Esophagus (tissue), 2 donors: ENCODE results near the gene SPACA4. TPM values are rescaled to one million over a fixed set of nuclear protein-coding genes. Genes with fewer than 3 reads are reported as not detected.

ENCODE experiments used
- H3K27ac ChIP-seq, 2 donors: one replicate each; pipeline ENCODE4 v1.5.1; 2013; ENCODE audit warnings: low read depth in 2 of 2, mild to moderate bottlenecking in 2 of 2, inconsistent platforms in 1 of 2, low read length in 1 of 2, moderate library complexity in 1 of 2
- H3K27me3 ChIP-seq, 2 donors: one replicate each; pipeline ENCODE4 v1.6.1; 2013; ENCODE audit warnings: low read length in 2 of 2, control low read depth in 1 of 2, mild to moderate bottlenecking in 1 of 2; ENCODE audit not compliant: insufficient read depth in 2 of 2, control insufficient read depth in 1 of 2
- H3K36me3 ChIP-seq, 2 donors: one replicate each; pipeline ENCODE4 v1.6.1; 2013; ENCODE audit warnings: low read length in 1 of 2; ENCODE audit not compliant: control insufficient read depth in 2 of 2, insufficient read depth in 2 of 2
- H3K4me1 ChIP-seq, 2 donors: one replicate each; pipeline ENCODE4 v1.6.1; 2013; ENCODE audit warnings: low read length in 1 of 2; ENCODE audit not compliant: control insufficient read depth in 2 of 2, insufficient read depth in 2 of 2
- H3K4me3 ChIP-seq, 2 donors: one replicate each; pipeline ENCODE4 v1.5.1; 2013; ENCODE audit warnings: low read length in 2 of 2, mild to moderate bottlenecking in 2 of 2, low read depth in 1 of 2, moderate library complexity in 1 of 2
- H3K9me3 ChIP-seq, 2 donors: one replicate each; pipeline ENCODE4 v1.6.1; 2013; ENCODE audit warnings: mild to moderate bottlenecking in 2 of 2, low read depth in 1 of 2, low read length in 1 of 2, moderate library complexity in 1 of 2; ENCODE audit not compliant: control insufficient read depth in 2 of 2, insufficient read depth in 1 of 2
- WGBS, 2 donors: extraction: QIAGEN DNeasy Blood & Tissue Kit; methylation state at CpG; one replicate each; pipeline ENCODE4 v1.1.7; 2013; 5-methylcytosine and 5-hydroxymethylcytosine counted together
- polyA plus RNA-seq, 2 donors: library from polyadenylated mRNA; stranded (reverse); fragments of 200-250 nt; gene quantifications; one replicate each; pipeline ENCODE4 v1.2.3, GENCODE V29; 2013
- donor health status: healthy with polysubstance abuse.
- donor health status: Bipolar disorder and iron deficiency.

SPACA4 gene
- polyA plus RNA-seq, 2 donors, result 1.2 to 1.9 TPM

DNA sequence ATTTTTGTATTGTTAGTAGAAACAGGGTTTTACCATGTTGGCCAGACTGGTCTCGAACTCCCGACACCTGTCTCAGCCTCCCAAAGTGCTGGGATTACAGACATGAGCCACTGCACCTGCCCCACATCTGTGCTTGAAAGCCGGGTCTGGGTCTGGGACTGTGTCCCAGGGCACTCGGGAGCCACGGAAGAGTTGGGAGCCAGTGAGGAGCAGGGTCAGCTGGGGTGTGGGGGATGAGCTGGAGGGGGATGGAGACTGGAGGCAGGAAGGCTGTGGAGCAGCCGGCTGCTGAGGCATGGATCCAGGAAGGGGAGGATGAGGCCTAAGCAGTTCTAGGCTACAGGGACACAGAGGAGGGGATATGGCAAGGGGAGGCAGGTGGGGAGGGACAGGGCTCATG is 10.7 kb upstream of the SPACA4 start:
- Histone ChIP-seq H3K27ac (no peak overlapping the region), H3K27me3 (no peaks in the 10 kb centered on the region), H3K4me3 (no peak overlapping the region), H3K4me1 (no peaks in the 10 kb centered on the region), H3K9me3 (no peaks in the 10 kb centered on the region), H3K36me3 (peaks cover 0 to 28% of the 10 kb centered on the region in 2 donors)
- 75 to 79% methylated on average over 6 of the region's 6 CpGs for WGBS, 2 donors

DNA sequence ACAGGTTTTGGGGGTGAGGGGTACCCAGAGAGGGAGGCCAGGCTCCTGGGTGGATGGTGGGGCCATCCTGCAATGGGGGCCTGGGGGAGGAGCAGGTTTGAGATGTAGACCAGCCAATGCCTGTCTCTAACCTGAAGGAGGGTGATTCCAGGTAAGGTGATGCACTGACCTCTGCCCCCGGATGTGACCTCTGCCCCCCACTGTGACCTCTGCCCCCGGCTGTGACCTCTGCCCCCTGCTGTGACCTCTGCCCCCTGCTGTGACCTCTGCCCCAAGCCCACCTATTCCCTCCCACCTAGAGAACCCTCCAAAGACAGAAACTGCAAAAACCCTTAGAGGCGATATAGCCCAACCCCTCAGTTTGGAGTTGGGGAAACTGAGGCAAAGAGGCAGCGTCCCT is 10.3 kb upstream of the SPACA4 start:
- Histone ChIP-seq H3K9me3 (no peaks in the 10 kb centered on the region), H3K4me3 (no peak overlapping the region), H3K36me3 (peaks cover 0 to 30% of the 10 kb centered on the region in 2 donors)

DNA sequence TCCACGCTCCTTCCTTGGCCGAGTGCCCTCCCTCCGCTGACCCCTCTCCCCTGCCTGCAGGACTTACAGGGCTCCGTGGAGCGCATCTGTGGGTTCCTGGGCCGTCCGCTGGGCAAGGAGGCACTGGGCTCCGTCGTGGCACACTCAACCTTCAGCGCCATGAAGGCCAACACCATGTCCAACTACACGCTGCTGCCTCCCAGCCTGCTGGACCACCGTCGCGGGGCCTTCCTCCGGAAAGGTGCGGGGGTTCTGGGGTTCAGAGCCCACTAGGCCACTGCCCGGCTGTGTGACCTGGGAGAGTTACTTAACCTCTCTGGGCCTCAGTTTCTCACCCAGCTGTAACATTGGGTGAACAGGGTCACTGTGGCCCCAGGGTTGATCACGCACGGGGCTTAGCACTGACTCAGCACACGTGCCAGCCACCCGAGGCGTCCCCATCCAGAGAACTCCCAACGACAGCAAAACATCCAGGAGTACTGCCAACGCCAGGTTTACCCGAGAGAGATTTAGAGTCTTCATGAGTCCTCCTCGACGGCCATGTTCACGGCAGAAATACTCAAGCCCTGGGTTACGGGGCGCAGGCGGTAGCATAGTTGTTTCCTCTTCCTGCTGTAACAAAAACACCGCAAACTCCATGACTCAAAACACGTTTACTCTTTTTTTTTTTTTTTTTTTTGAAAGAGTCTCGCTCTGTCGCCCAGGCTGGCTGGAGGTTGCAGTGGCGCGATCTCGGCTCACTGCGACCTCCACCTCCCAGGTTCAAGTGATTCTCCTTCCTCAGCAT is 9.7 kb upstream of the SPACA4 start:
- WGBS, 2 donors, result 74 to 76% methylated on average over 39 of the region's 39 CpGs
- no peaks in the 10 kb centered on the region for H3K27me3 ChIP-seq
- peaks cover 0 to 25% of the 10 kb centered on the region in 2 donors for H3K36me3 ChIP-seq
- no peak overlapping the region for H3K27ac ChIP-seq
- H3K4me3 ChIP-seq, result no peak overlapping the region
- no peaks in the 10 kb centered on the region for H3K4me1 ChIP-seq
- no peaks in the 10 kb centered on the region for H3K9me3 ChIP-seq

More for the DNA sequence above, 10.3 kb upstream of the SPACA4 start:
- no peaks in the 10 kb centered on the region for H3K4me1 ChIP-seq
- 86 to 90% methylated on average over 4 of the region's 4 CpGs for WGBS, 2 donors
- no peak overlapping the region for H3K27ac ChIP-seq
- no peaks in the 10 kb centered on the region for H3K27me3 ChIP-seq

DNA sequence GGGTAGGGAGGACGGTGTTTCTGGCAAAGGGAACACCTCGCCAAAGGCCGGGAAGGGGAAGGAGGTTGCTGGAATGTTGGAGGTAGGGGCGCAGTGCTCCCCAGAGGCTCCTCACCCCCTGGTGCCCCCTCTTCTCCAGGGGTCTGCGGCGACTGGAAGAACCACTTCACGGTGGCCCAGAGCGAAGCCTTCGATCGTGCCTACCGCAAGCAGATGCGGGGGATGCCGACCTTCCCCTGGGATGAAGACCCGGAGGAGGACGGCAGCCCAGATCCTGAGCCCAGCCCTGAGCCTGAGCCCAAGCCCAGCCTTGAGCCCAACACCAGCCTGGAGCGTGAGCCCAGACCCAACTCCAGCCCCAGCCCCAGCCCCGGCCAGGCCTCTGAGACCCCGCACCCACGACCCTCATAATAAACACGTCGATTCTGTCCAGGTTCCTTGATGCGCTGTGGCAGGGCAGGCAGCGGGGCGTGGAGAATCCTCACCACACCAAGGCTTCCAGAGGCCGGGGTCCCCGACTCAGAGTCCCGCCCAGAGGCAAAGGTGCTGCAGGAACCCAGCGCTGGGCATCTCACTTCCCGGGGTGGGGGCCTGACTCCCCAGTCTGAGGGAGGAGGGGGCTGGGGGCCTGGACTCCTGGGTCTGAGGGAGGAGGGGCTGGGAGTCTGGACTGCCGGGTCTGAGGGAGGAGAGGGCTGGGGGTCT is 7.4 kb upstream of the SPACA4 start:
- peaks cover 0 to 21% of the 10 kb centered on the region in 2 donors for H3K36me3 ChIP-seq
- H3K27ac ChIP-seq, result no peak overlapping the region
- H3K4me3 ChIP-seq, result no peak overlapping the region
- 66 to 67% methylated on average over 29 to 30 of the region's 30 CpGs for WGBS, 2 donors
- no peaks in the 10 kb centered on the region for H3K27me3 ChIP-seq
- H3K4me1 ChIP-seq, result no peaks in the 10 kb centered on the region
- H3K9me3 ChIP-seq, result no peaks in the 10 kb centered on the region

DNA sequence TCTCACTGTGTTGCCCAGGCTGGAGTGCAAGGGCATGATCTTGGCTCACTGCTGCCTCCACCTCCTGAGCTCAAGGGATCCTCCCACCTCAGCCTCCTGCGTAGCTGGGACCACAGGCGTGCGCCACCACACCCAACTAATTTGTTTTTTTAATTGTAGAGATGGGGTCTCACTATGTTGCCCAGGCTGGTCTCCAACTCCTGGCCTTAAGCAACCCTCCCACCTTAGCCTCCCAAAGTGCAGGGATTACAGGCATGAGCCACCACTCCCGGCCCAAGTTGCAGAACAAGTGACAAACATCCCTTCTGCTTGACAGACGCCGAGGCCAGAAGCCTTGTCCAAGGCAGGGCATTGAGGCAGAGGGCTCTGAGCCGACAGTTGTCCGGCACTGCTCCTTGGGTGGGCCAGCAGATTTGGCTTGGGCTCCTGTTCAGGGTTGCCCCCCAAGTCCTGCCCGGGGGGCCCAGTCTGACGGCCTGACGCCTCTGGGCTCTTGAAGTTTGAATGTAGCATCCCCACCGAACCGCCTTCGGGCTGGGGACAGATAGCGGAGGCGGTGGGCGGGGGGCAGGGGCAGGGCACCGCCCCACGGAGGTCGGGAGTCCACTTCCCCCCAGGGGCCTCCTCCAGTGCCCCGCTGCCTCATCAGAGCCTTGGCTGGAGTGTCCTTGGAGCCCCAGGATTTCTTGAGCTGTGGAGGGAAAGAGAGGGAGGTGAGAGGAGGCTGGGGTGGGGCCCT is 5.7 kb upstream of the SPACA4 start:
- Histone ChIP-seq H3K9me3 (no peaks in the 10 kb centered on the region), H3K4me1 (no peaks in the 10 kb centered on the region), H3K27ac (no peak overlapping the region), H3K27me3 (no peaks in the 10 kb centered on the region), H3K36me3 (peaks cover 0 to 21% of the 10 kb centered on the region in 2 donors), H3K4me3 (no peak overlapping the region)
- WGBS, 2 donors, result 84 to 89% methylated on average over 20 to 21 of the region's 21 CpGs

DNA sequence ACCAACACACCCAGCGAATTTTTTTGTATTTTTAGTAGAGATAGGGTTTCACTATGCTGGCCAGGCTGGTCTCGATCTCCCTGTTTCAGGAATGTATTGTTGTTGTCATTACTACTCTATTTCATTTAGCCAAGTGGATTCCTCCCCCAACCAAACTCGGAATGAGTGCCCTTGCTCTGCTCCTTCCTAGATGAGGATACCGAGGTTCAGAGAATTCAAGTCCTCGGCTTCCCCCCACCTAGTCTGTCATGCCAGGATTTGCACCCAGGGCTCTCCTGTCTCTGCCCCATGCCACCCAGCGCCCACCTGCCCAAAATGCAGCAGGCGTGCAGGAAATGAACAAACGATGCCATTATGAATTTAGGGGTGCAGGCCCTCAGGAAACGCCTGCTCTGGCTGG is 3.5 kb upstream of the SPACA4 start:
- Histone ChIP-seq H3K36me3 (peaks cover 0 to 11% of the 10 kb centered on the region in 2 donors), H3K4me1 (no peaks in the 10 kb centered on the region), H3K9me3 (no peaks in the 10 kb centered on the region), H3K27ac (no peak overlapping the region), H3K27me3 (no peaks in the 10 kb centered on the region), H3K4me3 (no peak overlapping the region)
- 83 to 87% methylated on average over 9 of the region's 9 CpGs for WGBS, 2 donors

DNA sequence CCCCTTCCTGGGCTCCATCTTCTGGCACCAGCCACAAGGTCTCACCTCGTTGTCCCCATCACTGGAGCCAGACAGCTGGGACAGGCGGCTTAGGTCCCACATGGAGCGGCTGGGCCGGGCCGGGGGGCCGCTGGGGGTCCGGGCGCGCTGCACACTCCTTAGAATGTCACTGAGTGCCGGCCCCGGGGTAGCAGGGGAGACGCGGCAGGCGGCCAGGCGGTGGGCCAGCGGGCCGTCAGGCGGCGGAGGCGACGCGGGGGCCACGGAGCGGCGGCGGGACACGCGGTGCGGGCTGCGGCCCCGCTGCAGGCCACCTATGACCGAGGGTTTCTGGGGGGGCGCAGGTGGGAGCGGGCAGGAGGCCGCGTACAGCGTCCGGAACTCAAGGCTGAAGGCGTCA is 3.1 kb upstream of the SPACA4 start:
- no peaks in the 10 kb centered on the region for H3K9me3 ChIP-seq
- H3K36me3 ChIP-seq, result peaks cover 0 to 11% of the 10 kb centered on the region in 2 donors
- no peaks in the 10 kb centered on the region for H3K27me3 ChIP-seq
- no peaks in the 10 kb centered on the region for H3K4me1 ChIP-seq
- no peak overlapping the region for H3K27ac ChIP-seq
- H3K4me3 ChIP-seq, result no peak overlapping the region
- WGBS, 2 donors, result 89 to 91% methylated on average over 36 to 39 of the region's 39 CpGs

DNA sequence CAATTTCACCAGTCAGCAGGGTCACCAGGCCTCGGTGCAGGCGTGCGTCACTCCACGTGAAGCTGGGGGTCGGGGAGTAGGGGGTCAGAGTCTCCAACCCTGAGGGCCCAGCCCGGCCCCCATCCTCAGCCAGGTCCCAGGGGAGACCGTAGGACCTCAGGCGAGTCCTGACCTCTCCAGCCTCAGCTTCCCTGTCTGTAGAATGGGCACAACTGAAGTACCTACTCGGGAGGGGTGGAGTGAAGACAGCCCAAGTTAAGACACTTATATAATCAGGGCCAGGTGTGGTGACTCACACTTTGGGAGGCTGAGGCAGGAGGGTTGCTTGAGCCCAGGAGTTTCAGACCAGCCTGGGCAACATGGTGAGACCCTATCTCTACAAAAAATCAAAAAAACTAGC is 2.7 kb upstream of the SPACA4 start:
- 87 to 93% methylated on average over 9 of the region's 9 CpGs for WGBS, 2 donors
- Histone ChIP-seq H3K4me3 (no peak overlapping the region), H3K4me1 (no peaks in the 10 kb centered on the region), H3K9me3 (no peaks in the 10 kb centered on the region), H3K27me3 (no peaks in the 10 kb centered on the region), H3K36me3 (peaks cover 0 to 11% of the 10 kb centered on the region in 2 donors), H3K27ac (no peak overlapping the region)

DNA sequence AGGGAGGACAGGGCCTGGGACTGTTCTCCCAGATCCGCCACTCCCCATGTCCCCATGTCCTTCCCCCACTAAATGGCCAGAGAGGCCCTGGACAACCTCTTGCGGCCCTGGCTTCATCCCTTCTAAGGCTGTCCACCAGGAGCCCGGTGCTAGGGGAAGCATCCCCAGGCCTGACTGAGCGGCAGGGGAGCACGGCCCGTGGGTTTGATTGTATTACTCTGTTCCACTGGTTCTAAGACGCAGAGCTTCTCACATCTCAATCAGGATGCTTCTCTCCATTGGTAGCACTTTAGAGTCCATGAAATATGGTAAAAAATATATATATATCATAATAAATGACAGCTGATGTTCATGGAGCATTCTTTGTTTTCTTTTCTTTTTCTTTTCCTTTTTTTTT is 815 bp downstream of the SPACA4 start:
- Histone ChIP-seq H3K4me1 (no peaks in the 10 kb centered on the region), H3K4me3 (no peak overlapping the region), H3K27ac (no peak overlapping the region), H3K9me3 (no peaks in the 10 kb centered on the region), H3K36me3 (peaks cover 0 to 3% of the 10 kb centered on the region in 2 donors), H3K27me3 (no peaks in the 10 kb centered on the region)
- WGBS, 2 donors, result 84 to 100% methylated on average over 7 of the region's 7 CpGs
